ENCODE data around the gene KCNK17.

- TF ChIP-seq ARNT (IDR thresholded peaks at IDR 0.05) (no peak), CTBP1 (IDR thresholded peaks at IDR 0.05; ENCODE audit: borderline replicate concordance) (no peak), NFRKB (IDR thresholded peaks at IDR 0.05) (no peak), BHLHE40 (IDR thresholded peaks at IDR 0.05; ENCODE audit: borderline replicate concordance) (no peak), ELF4 (IDR thresholded peaks at IDR 0.05) (no peak)
These were observed 33.0 kb upstream of the KCNK17 start for GRCh38 chr6:39347206-39347605.
